Stimulated activated CD8-positive, alpha-beta memory T cell treated with anti-CD3 and anti-CD28 coated beads, Interleukin-15, amount 100 ng/mL, for 4 hours (primary cell): ENCODE results near the gene IER3IP1.
"Not testable (repeated sequence)": the region's sequence is repeated elsewhere in the genome, so short reads cannot be mapped to it uniquely, and the experiment has no call there.

Experiments used
- DNase-seq, 2 donors: peaks; one replicate each; pipeline ENCODE4 v3.0.0-alpha.2; 2020; ENCODE audit warnings: low read depth in 2 of 2

IER3IP1 gene, protein sequence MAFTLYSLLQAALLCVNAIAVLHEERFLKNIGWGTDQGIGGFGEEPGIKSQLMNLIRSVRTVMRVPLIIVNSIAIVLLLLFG

DNA sequence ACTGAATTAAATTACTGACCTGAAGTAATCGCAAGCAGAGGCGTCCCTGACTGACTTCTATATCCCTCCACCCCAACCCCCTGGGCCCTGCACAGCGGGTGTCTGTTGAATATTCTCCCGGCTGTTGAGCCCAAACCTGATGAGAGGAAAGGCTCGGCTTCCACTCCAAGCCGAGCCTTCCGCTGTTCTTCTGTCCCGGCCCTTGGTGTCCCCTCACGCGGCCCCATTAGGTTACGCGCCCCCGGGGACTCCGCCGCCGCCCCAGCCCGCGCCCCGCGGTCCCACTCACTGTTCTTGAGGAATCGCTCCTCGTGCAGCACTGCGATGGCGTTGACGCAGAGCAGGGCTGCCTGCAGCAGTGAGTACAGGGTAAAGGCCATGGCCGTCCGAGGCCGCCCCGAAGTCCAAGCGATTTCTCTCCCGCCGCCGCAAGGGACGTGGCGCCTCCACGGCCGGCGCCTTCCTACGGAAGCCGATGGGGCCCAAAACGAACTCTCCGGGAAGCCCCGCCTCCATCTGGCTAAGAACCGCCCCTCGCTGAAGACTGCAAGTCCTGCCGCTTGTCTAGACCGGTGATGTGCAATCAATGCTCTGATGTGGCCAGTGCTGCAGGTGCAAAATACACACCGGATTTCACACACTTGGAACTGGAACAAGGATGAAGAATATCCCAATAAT, at the start of gene IER3IP1:
IER3IP1 (minus strand) TSS at position 467 of the 678 bp plus-strand sequence; CDS start at position 380, 87 bp downstream.
- DNase-seq: peak; percentile 71 to 79

GRCh38 chr18:47215554-47216138, 39.5 kb upstream of the IER3IP1 start:
- DNase-seq: no peak

DNA sequence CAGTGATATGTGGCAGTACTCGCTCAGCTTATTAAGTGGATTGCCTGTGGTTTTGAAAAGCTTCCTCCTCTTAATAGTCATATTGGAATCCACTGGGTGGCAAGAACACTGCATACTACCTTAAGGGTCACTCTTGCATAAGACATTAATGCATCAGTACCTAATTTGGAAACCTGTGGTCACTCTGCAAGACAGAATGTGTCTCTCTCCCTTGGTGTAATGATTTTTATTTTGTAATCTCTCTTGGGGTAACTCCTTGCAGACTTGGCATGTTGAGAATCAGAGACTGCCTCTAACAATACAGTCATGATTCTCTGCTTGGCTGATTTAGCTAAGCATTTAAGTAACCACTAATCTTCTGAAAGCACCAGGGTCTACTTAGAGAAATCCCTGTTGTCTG, 33.0 kb upstream of the IER3IP1 start:
- DNase-seq: no peak

DNA sequence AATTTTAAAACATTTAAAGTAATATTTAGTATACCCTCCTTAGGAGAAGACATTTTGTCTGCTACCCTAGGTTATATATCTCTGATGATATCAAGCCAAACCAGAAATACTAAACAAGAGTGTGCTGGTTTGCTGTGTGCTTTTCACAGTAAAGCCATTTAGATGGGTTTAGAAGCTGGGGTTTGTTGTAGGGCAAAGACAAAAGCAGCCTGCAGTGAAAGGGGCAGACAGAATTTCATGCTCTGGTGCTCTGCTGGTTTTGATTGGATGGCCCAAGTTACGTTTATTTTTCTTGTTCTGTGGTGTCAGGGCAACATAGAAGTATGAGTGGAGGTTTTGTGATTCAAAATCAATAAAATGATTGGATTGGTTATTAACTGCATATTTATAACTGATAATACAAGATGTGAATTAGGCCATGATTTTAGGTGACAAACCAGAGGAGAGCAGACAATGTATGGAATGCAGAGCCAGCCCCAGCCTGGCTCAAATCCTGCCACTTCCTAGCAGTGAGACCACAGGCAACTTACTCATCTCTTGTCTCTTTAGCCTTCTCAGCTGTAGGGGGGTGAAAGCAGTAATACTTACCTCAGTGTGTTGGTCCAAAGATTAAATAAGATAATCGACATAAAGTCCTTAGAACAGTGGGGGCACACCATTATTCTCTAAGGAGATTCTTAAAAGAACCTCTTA, 30.9 kb upstream of the IER3IP1 start:
- no peak for DNase-seq

DNA sequence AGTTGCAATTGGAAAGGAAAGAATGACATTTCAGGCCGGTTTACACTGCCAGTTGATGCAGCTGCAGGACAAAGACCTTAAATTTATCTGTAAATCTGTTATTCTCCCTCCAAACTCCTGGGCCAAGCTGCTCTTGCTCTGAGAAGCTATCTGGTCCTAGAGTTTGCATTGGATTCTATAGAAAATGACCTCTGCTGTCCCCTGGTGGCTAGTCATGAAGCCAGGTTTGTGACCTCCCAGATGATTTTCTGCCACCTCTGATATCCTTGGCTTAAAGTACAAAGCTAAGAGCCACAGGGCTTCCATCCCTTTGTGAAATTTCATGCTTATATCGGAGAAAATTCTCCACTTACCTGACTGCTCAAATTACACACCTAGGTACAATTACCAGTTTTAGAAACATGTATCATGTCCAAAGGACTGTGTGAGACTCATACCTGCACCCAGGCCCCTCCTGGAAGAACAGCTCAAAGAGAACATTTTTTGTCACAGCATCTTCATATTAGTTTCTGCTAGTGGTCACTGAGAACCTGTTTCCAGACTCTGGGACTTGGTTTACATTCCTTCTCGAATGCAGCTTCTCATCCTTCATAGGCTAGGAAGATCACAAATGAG, 28.9 kb upstream of the IER3IP1 start:
- no peak for DNase-seq

DNA sequence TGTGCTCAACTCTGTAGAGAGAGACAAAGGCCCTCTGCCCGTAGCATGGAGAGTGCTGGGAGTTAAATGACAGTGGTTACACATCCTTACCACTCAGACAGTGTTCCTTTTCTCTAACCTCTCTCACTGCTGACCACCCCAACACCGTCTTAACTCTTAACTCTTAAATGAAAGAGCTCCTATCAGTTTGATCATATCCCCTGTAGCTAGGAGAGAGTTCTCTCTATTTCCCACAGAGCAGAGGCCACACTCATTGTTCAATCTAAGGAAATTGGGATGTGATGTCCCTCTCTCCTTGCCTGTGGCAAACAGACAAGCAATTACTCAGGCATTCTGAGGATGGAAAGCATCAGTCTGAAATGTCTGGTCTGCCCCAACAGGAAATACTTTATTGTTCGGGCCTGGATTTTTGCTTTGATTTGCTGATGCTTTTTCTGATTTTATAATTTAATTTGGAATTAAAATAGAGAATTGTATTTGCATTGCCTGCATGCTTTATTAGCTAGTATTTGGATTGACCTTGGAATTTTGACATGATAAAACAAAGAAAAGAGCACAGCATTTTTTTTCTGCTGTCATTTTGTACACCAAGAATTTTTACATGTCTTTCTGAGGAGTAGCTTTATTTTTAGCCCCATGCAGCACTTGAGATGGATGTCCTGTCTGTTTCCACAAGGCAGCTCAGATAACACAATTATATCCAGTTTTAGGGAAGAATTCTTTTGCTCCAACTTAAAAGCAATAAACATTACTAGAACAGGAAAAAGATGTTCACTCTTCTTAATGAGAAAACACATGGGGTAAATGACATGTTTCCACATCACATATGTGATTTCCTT, 27.7 kb upstream of the IER3IP1 start:
- no peak for DNase-seq

DNA sequence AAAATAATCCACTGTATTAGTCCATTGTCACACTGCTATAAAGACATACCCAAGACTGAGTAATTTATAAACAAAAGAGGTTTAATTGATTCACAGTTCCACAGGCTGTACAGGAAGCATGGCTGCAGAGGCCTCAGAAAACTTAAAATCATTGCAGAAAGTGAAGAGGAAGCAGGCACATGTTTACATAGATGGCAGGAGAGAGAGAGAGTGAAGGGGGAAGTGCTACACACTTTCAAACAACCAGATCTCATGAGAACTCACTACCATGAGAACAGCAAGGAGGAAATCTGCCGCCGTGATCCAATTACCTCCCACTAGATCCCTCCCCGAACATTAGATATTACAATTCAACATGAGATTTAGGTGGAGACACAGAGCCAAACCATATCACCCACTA, 19.8 kb upstream of the IER3IP1 start:
- DNase-seq: not testable (repeated sequence)

GRCh38 chr18:47191961-47192360, 15.8 kb upstream of the IER3IP1 start:
- DNase-seq: no peak

DNA sequence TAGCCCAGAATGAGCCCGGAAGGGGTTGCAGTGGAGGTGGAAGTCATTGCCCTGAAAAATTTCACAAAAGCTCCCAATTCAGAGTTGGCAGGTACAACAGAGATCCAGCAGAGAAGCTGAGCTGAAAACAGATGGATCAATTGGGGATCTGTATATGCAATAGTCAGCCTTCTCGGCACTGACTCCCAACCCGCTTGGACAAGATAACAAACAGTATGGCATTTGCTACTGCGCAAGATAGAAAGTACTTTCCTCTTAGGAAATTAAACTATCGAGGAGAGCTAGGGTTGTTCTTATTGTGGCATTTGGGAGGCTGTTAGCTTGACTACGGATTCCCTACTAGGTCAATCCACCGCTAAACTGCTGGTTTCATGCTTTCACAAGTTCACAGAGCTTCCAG, 11.6 kb upstream of the IER3IP1 start:
- no peak for DNase-seq

DNA sequence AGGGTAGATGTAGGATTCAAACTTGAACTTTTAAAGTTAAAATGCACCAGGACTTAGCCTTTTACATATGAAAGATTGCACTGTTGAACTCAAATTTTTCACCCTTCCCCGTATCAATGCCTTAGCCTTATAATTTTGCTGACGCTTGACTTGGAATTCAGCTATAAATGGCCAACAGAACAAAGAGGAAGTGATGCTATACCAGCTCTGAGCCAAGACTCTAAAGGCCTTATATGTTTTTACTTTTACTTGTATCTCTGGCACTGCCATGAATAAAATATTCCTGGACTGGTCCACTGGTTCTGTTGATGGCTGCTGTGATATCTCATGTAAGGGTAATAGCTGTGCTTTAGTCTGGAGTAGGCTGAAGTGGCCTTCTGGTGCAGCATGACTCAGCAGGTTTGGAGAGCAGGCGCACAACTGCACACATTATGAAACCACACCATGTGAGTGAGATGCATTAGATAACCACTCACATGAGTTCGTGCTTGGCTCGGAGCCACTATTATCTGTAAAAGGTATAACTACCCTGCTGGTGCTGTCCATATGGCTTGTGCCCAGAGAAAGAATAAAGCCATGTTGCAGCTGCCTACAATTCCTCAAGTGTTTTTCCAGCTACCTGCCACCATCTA, 8.4 kb upstream of the IER3IP1 start:
- no peak for DNase-seq

GRCh38 chr18:47182156-47182555, 6.0 kb upstream of the IER3IP1 start:
- not testable (repeated sequence) for DNase-seq

DNA sequence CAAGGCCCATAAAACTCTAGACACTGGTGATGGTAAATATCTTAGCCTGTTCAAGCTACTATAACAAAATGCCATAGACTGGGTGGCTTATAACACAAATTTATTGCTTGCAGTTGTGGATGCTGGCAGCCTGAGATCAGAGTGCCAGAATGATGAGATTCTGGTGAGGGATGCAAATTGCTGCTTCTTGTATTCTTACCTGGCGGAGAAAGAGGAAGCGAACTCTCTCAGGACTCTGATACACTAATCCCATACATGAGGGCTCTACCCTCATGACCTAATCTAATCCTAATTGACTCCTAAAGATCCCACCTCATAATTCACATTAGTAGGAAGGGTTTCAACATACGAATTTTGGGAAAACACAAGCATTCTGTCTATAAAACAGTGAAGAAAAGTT, 4.6 kb upstream of the IER3IP1 start:
- DNase-seq: no peak

DNA sequence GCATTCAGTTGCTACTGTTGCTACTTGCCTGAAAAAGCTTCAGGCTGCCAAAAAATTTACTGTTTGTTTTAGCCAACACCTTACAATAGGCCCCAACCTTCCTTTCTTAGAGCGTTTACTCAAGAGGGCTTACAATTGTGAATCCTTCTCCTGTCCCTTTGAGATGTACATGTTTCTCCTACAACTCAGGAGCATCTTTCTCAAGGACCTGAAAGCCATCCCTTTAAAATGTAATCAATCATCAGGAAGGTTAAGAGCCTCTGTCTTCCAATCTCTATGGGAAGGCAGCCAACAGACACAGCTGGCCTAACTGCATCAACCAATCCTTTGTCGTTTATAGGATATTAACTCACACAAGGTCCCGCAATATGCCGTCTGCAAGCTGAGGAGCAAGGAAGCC, 3.4 kb upstream of the IER3IP1 start:
- DNase-seq: no peak

- DNase-seq: no peak
Measured at GRCh38 chr18:47175283-47175897, 774 bp downstream of the IER3IP1 start.

- DNase-seq: no peak
Measured at GRCh38 chr18:47174545-47175116, 1.5 kb downstream of the IER3IP1 start.

DNA sequence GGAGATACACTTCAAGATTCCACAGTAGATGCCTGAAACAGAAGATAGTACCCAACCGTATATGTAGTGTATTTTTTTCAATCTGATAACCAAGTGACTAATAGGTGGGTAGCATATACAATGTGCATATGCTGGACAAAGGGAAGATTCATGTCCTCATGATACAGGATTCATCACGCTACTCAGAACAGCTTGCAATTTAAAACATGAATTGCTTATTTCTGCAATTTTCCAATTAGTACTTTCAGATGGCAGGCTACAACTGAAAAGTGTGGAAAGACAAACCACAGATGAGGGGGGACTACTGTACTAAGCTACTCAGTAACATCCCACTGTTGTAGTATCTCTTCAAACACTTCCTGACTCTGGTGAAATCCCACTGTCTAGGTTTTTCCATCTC, 3.7 kb downstream of the IER3IP1 start:
- DNase-seq: no peak

DNA sequence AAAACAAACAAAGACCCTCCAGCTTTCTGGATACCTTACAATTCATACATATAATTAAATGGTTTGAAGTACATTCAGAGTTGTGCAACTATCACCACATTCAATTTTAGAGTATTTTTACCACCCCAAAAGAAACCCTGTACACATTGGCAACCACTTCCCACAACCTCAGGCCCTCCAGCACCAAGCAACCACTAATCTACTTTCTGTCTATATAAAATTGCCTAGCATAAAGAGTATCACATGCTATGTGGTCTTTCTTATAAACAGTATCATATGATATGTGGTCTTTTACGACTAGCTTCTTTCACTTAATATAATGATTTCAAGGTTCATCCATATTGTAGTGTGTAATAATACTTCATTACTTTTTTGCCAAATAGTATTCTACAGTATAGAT, 7.3 kb downstream of the IER3IP1 start:
- no peak for DNase-seq

DNA sequence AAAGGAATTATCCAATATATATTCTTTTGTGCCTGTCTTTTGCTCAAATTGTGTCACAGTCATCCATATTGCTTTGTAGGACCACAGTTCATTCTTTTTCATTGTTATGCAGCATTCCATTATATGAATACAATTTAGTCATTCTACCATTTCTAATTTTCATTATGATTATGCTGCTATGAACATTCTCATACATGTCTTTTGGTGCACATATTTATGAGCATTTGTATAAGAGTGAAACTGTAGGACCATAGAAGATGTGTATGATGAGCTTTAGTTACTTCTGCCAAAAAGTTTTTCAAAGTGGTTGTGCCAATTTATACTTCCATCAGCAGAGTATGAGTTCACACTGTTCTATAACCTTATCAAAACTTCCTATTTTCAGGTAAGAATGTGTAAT, 7.7 kb downstream of the IER3IP1 start:
- DNase-seq: no peak

DNA sequence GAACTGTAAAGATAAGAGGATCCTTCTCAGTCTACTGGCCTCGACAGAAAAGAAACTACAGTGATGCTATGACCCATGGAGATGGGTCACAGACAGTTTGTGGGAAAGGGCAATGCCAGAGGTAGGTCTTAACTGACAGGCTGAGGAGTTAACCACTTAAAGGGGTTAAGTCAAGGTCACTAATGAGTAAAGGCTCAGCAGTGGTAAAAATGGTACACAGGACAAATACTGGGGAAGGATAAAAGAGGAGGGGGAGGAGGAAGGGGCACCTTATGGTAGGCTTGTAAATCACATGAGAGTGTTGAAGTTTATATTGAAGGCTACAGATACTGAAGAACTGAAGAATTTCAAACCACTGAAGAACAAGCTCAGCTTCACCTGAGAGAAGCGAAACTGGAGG, 9.9 kb downstream of the IER3IP1 start:
- no peak for DNase-seq

GRCh38 chr18:47163241-47163640, 12.9 kb downstream of the IER3IP1 start:
- DNase-seq: no peak
